ENCODE measurements around the gene CDH23. TPM values are rescaled to one million over a fixed set of nuclear protein-coding genes. Genes with fewer than 3 reads are reported as not detected.

CDH23 gene
- total and polyA plus RNA-seq, 2 donors (not counting 1 experiment from before 2014, with no cell fraction given), result 0.01 to 0.17 TPM

- no peaks in the 10 kb centered on the region for H3K36me3 ChIP-seq (ENCODE audit: control insufficient read depth, insufficient read depth, low read length)
- H3K4me1 ChIP-seq (ENCODE audit: control insufficient read depth, extremely low read depth, insufficient read depth, low read length), result no peaks in the 10 kb centered on the region
- DNase-seq (ENCODE audit: low read depth in 2 of 2), result no peak
- no peaks in the 10 kb centered on the region for H3K27me3 ChIP-seq (ENCODE audit: control insufficient read depth, insufficient read depth, low read length)
- no peaks in the 10 kb centered on the region for H3K79me2 ChIP-seq (ENCODE audit: control insufficient read depth, insufficient read depth, low read length)
- H3K4me2 ChIP-seq (ENCODE audit: extremely low read depth, insufficient read depth, low read length), result no peak overlapping the region
- no peak overlapping the region for H3K27ac ChIP-seq (ENCODE audit: insufficient read depth, low read length)
- H3K4me3 ChIP-seq (replicated peaks in 1 of 4; ENCODE audit: control extremely low read depth in 1 of 4, insufficient read depth in 1 of 4, low read depth in 3 of 4, low read length in 4 of 4), result no peak overlapping the region
- no peak overlapping the region for H2AFZ ChIP-seq (ENCODE audit: low read length)
- H3K9me3 ChIP-seq (ENCODE audit: control insufficient read depth, insufficient read depth, low read depth, low read length), result no peaks in the 10 kb centered on the region
- TF ChIP-seq EZH2 (IDR thresholded peaks at IDR 0.05; ENCODE audit: low read length, missing control alignments) (no peak), CTCF (conservative IDR thresholded peaks at IDR 0.05 in 1 of 2, IDR thresholded peaks at IDR 0.05 in 1 of 2; ENCODE audit: low read depth in 1 of 2, low read length in 2 of 2) (no peak)
- no peaks in the 10 kb centered on the region for H4K20me1 ChIP-seq (ENCODE audit: control insufficient read depth, extremely low read depth, insufficient read depth, low read length)
- H3K9ac ChIP-seq (ENCODE audit: insufficient read depth, low read length), result no peak overlapping the region
Observed at GRCh38 chr10:71505862-71506261, 109.1 kb downstream of the CDH23 start.

DNA sequence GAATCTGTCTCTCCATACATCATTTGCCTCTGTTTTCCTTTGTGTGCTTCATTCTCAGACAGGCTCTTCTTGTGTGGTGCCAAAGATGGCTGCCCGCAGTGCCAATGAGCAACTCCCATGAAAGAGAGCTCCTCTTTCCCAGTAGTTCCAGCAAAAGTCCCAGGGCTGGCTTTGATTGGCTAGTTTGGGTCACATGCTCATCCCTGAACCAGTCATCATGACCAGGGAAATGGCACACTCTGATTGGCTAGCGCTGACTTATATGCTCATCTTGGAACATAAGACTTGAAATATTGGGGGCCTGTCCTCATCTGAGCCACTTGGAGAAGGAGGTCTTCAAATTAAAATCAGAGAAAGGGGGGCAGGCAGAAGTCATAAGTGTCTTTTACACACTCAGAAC lies 112.7 kb downstream of the CDH23 start:
- Histone ChIP-seq H4K20me1 (ENCODE audit: control insufficient read depth, extremely low read depth, insufficient read depth, low read length) (no peaks in the 10 kb centered on the region), H3K4me1 (ENCODE audit: control insufficient read depth, extremely low read depth, insufficient read depth, low read length) (no peaks in the 10 kb centered on the region), H3K9ac (ENCODE audit: insufficient read depth, low read length) (no peak overlapping the region), H3K79me2 (ENCODE audit: control insufficient read depth, insufficient read depth, low read length) (no peaks in the 10 kb centered on the region), H3K27me3 (ENCODE audit: control insufficient read depth, insufficient read depth, low read length) (no peaks in the 10 kb centered on the region), H3K9me3 (ENCODE audit: control insufficient read depth, insufficient read depth, low read depth, low read length) (no peaks in the 10 kb centered on the region), H3K36me3 (ENCODE audit: control insufficient read depth, insufficient read depth, low read length) (no peaks in the 10 kb centered on the region), H3K4me2 (ENCODE audit: extremely low read depth, insufficient read depth, low read length) (no peak overlapping the region), H3K27ac (ENCODE audit: insufficient read depth, low read length) (no peak overlapping the region), H3K4me3 (replicated peaks in 1 of 4; ENCODE audit: control extremely low read depth in 1 of 4, insufficient read depth in 1 of 4, low read depth in 3 of 4, low read length in 4 of 4) (no peak overlapping the region), H2AFZ (ENCODE audit: low read length) (no peak overlapping the region)
- no peak for TF ChIP-seq CTCF (conservative IDR thresholded peaks at IDR 0.05 in 1 of 2, IDR thresholded peaks at IDR 0.05 in 1 of 2; ENCODE audit: low read depth in 1 of 2, low read length in 2 of 2)
- TF ChIP-seq EZH2 (IDR thresholded peaks at IDR 0.05; ENCODE audit: low read length, missing control alignments), result no peak
- DNase-seq (ENCODE audit: low read depth in 2 of 2), result no peak

- Histone ChIP-seq H3K27me3 (ENCODE audit: control insufficient read depth, insufficient read depth, low read length) (peaks cover under 1% of the 10 kb centered on the region), H3K4me2 (ENCODE audit: extremely low read depth, insufficient read depth, low read length) (no peak overlapping the region), H4K20me1 (ENCODE audit: control insufficient read depth, extremely low read depth, insufficient read depth, low read length) (no peaks in the 10 kb centered on the region), H2AFZ (ENCODE audit: low read length) (no peak overlapping the region), H3K36me3 (ENCODE audit: control insufficient read depth, insufficient read depth, low read length) (no peaks in the 10 kb centered on the region), H3K79me2 (ENCODE audit: control insufficient read depth, insufficient read depth, low read length) (no peaks in the 10 kb centered on the region), H3K4me1 (ENCODE audit: control insufficient read depth, extremely low read depth, insufficient read depth, low read length) (no peaks in the 10 kb centered on the region), H3K9ac (ENCODE audit: insufficient read depth, low read length) (no peak overlapping the region), H3K27ac (ENCODE audit: insufficient read depth, low read length) (no peak overlapping the region), H3K9me3 (ENCODE audit: control insufficient read depth, insufficient read depth, low read depth, low read length) (no peaks in the 10 kb centered on the region), H3K4me3 (replicated peaks in 1 of 4; ENCODE audit: control extremely low read depth in 1 of 4, insufficient read depth in 1 of 4, low read depth in 3 of 4, low read length in 4 of 4) (no peak overlapping the region)
- no peak for DNase-seq (ENCODE audit: low read depth in 2 of 2)
- TF ChIP-seq EZH2 (IDR thresholded peaks at IDR 0.05; ENCODE audit: low read length, missing control alignments) (no peak), CTCF (conservative IDR thresholded peaks at IDR 0.05 in 1 of 2, IDR thresholded peaks at IDR 0.05 in 1 of 2; ENCODE audit: low read depth in 1 of 2, low read length in 2 of 2) (no peak)
Observed at GRCh38 chr10:71511206-71511605, 114.5 kb downstream of the CDH23 start.

All from fibroblast of lung (primary cell).